GM18498 (cell line): Measurements from ENCODE around the gene ARHGAP9.
A peak's percentile ranks its signal among the peaks of the same experiment; 100 is the strongest.

Experiments
- ATAC-seq: cut with Tn5 transposase; IDR thresholded peaks from one replicate; pipeline ENCODE4 v1.9.1; 2021; ENCODE audit warnings: mild to moderate bottlenecking, moderate library complexity; ENCODE audit not compliant: unreplicated experiment

The ARHGAP9 gene

GRCh38 chr12:57473886-57474285 lies 5.8 kb downstream of the ARHGAP9 start:
- ATAC-seq: no peak

GRCh38 chr12:57473392-57473791 lies 6.3 kb downstream of the ARHGAP9 start:
- no peak for ATAC-seq

GRCh38 chr12:57472391-57472790 lies 7.3 kb downstream of the ARHGAP9 start:
- ATAC-seq: no peak

GRCh38 chr12:57471661-57472060 lies 8.0 kb downstream of the ARHGAP9 start:
- no peak for ATAC-seq

- ATAC-seq: no peak
Measured at GRCh38 chr12:57470970-57471656, 8.6 kb downstream of the ARHGAP9 start.

GRCh38 chr12:57470286-57470969 lies 9.2 kb downstream of the ARHGAP9 start:
- ATAC-seq: no peak

GRCh38 chr12:57469296-57470164 lies 10.1 kb downstream of the ARHGAP9 start:
- no peak for ATAC-seq

GRCh38 chr12:57467915-57468314 lies 11.8 kb downstream of the ARHGAP9 start:
- no peak for ATAC-seq

- ATAC-seq: no peak
Measured at GRCh38 chr12:57467212-57467874, 12.3 kb downstream of the ARHGAP9 start.

GRCh38 chr12:57465747-57466505 lies 13.7 kb downstream of the ARHGAP9 start:
- ATAC-seq: no peak

- ATAC-seq: no peak
Measured at GRCh38 chr12:57465030-57465746, 14.5 kb downstream of the ARHGAP9 start.

- ATAC-seq: no peak
Measured at GRCh38 chr12:57464569-57464968, 15.1 kb downstream of the ARHGAP9 start.

- ATAC-seq: no peak
Measured at GRCh38 chr12:57462912-57463253, 16.8 kb downstream of the ARHGAP9 start.

GRCh38 chr12:57462251-57462911 lies 17.3 kb downstream of the ARHGAP9 start:
- peak; percentile 68 for ATAC-seq

GRCh38 chr12:57461917-57462250 lies 17.8 kb downstream of the ARHGAP9 start:
- no peak for ATAC-seq

- ATAC-seq: no peak
Measured at GRCh38 chr12:57461276-57461916, 18.3 kb downstream of the ARHGAP9 start.

GRCh38 chr12:57460841-57461275 lies 18.8 kb downstream of the ARHGAP9 start:
- ATAC-seq: no peak

- no peak for ATAC-seq
Measured at GRCh38 chr12:57460468-57460784, 19.2 kb downstream of the ARHGAP9 start.
